IPS DF 6.9 (cell line): ENCODE results near the gene MACC1.

ENCODE experiments used
- DNase-seq: peaks from one replicate; pipeline ENCODE4 v3.0.0-alpha.2; 2013; ENCODE audit warnings: low read depth, low spot score
- H3K27ac ChIP-seq: one replicate; pipeline ENCODE4 v1.5.1; 2013; ENCODE audit warnings: low read length, control low read depth
- H3K27me3 ChIP-seq: 2 replicates; pipeline ENCODE4 v1.6.1; 2013; ENCODE audit warnings: mild to moderate bottlenecking, low read length; ENCODE audit not compliant: control insufficient read depth, insufficient read depth
- H3K36me3 ChIP-seq: 2 replicates; pipeline ENCODE4 v1.6.1; 2013; ENCODE audit warnings: low read length; ENCODE audit not compliant: control insufficient read depth, insufficient read depth
- H3K4me1 ChIP-seq: 2 replicates; pipeline ENCODE4 v1.6.1; 2013; ENCODE audit warnings: low read length; ENCODE audit not compliant: control insufficient read depth, insufficient read depth
- H3K4me3 ChIP-seq: 2 replicates; pipeline ENCODE4 v1.5.1; 2013; ENCODE audit warnings: mild to moderate bottlenecking, low read length
- H3K9me3 ChIP-seq: 2 replicates; pipeline ENCODE4 v1.6.1; 2013; ENCODE audit warnings: low read length, inconsistent platforms; ENCODE audit not compliant: control insufficient read depth, insufficient read depth
- WGBS: extraction: QIAGEN DNeasy Blood & Tissue Kit; methylation state at CpG from one replicate; pipeline ENCODE4 v1.1.7; 2013; ENCODE audit warnings: mixed read lengths, missing lambda C conversion rate; ENCODE audit not compliant: insufficient read length, insufficient coverage; 5-methylcytosine and 5-hydroxymethylcytosine counted together

MACC1 gene

GRCh38 chr7:20206104-20206896 lies 10.9 kb downstream of the MACC1 start:
- H3K27me3 ChIP-seq, result no peaks in the 10 kb centered on the region; the same call in 1 of the 2 replicates
- H3K9me3 ChIP-seq, result peaks cover 5% of the 10 kb centered on the region
- H3K4me3 ChIP-seq, result no peak overlapping the region
- H3K36me3 ChIP-seq, result peaks cover 5% of the 10 kb centered on the region; the same call in 1 of the 2 replicates
- peaks cover 1% of the 10 kb centered on the region; the same call in 1 of the 2 replicates for H3K4me1 ChIP-seq
- DNase-seq, result no peak
- H3K27ac ChIP-seq, result no peak overlapping the region
- WGBS, result no CpG with 5 or more reads among the region's 2 CpGs

- WGBS, result no CpG with 5 or more reads among the region's 4 CpGs
- no peaks in the 10 kb centered on the region for H3K36me3 ChIP-seq
- no peaks in the 10 kb centered on the region for H3K9me3 ChIP-seq
- peaks cover 2% of the 10 kb centered on the region; the same call in 1 of the 2 replicates for H3K4me1 ChIP-seq
- H3K27ac ChIP-seq, result no peak overlapping the region
- no peaks in the 10 kb centered on the region for H3K27me3 ChIP-seq
- H3K4me3 ChIP-seq, result no peak overlapping the region
- DNase-seq, result no peak
Measured at GRCh38 chr7:20203316-20203715, 13.9 kb downstream of the MACC1 start.

- Histone ChIP-seq H3K4me3 (no peak overlapping the region), H3K4me1 (peaks cover 2% of the 10 kb centered on the region; the same call in 1 of the 2 replicates), H3K27me3 (no peaks in the 10 kb centered on the region), H3K9me3 (no peaks in the 10 kb centered on the region), H3K36me3 (no peaks in the 10 kb centered on the region), H3K27ac (no peak overlapping the region)
- WGBS, result no CpG with 5 or more reads among the region's 3 CpGs
- DNase-seq, result no peak
Measured at GRCh38 chr7:20201380-20201779, 15.8 kb downstream of the MACC1 start.

- Histone ChIP-seq H3K4me3 (no peak overlapping the region), H3K36me3 (no peaks in the 10 kb centered on the region), H3K27me3 (no peaks in the 10 kb centered on the region), H3K27ac (no peak overlapping the region), H3K9me3 (no peaks in the 10 kb centered on the region), H3K4me1 (peaks cover 2% of the 10 kb centered on the region; the same call in 1 of the 2 replicates)
- DNase-seq, result no peak
Measured at GRCh38 chr7:20200971-20201370, 16.2 kb downstream of the MACC1 start.

GRCh38 chr7:20200361-20200760 lies 16.8 kb downstream of the MACC1 start:
- H3K27ac ChIP-seq, result no peak overlapping the region

GRCh38 chr7:20199015-20199737 lies 18.0 kb downstream of the MACC1 start:
- no peaks in the 10 kb centered on the region for H3K27me3 ChIP-seq
- H3K27ac ChIP-seq, result no peak overlapping the region
- peaks cover 2% of the 10 kb centered on the region for H3K4me1 ChIP-seq
- H3K4me3 ChIP-seq, result no peak overlapping the region
- DNase-seq, result no peak
- WGBS, result 100% methylated on average over 1 of the region's 2 CpGs
- no peaks in the 10 kb centered on the region for H3K36me3 ChIP-seq
- H3K9me3 ChIP-seq, result no peaks in the 10 kb centered on the region

More at GRCh38 chr7:20200361-20200760, 16.8 kb downstream of the MACC1 start:
- no CpG with 5 or more reads among the region's 3 CpGs for WGBS
- Histone ChIP-seq H3K9me3 (no peaks in the 10 kb centered on the region), H3K4me1 (peaks cover 2% of the 10 kb centered on the region), H3K4me3 (no peak overlapping the region), H3K36me3 (no peaks in the 10 kb centered on the region), H3K27me3 (no peaks in the 10 kb centered on the region)
- DNase-seq, result no peak

- Histone ChIP-seq H3K4me1 (peaks cover 2% of the 10 kb centered on the region), H3K9me3 (no peaks in the 10 kb centered on the region), H3K27me3 (no peaks in the 10 kb centered on the region), H3K4me3 (no peak overlapping the region), H3K27ac (no peak overlapping the region), H3K36me3 (no peaks in the 10 kb centered on the region)
- WGBS, result no CpG with 5 or more reads among the region's 1 CpG
- no peak for DNase-seq
Measured at GRCh38 chr7:20198260-20198659, 18.9 kb downstream of the MACC1 start.

GRCh38 chr7:20197837-20198236 lies 19.3 kb downstream of the MACC1 start:
- no peak overlapping the region for H3K4me3 ChIP-seq
- H3K27ac ChIP-seq, result no peak overlapping the region
- no peaks in the 10 kb centered on the region for H3K9me3 ChIP-seq
- H3K27me3 ChIP-seq, result no peaks in the 10 kb centered on the region
- peaks cover 2% of the 10 kb centered on the region for H3K4me1 ChIP-seq
- H3K36me3 ChIP-seq, result no peaks in the 10 kb centered on the region
- DNase-seq, result no peak

GRCh38 chr7:20197125-20197748 lies 19.9 kb downstream of the MACC1 start:
- no peaks in the 10 kb centered on the region for H3K9me3 ChIP-seq
- no peaks in the 10 kb centered on the region for H3K27me3 ChIP-seq
- H3K4me1 ChIP-seq, result peaks cover 2% of the 10 kb centered on the region
- no peak for DNase-seq
- no CpG with 5 or more reads among the region's 4 CpGs for WGBS
- H3K36me3 ChIP-seq, result no peaks in the 10 kb centered on the region
- H3K27ac ChIP-seq, result no peak overlapping the region
- H3K4me3 ChIP-seq, result no peak overlapping the region

- H3K4me1 ChIP-seq, result peaks cover 3% of the 10 kb centered on the region
- no peak overlapping the region for H3K27ac ChIP-seq
- no CpG with 5 or more reads among the region's 4 CpGs for WGBS
- H3K36me3 ChIP-seq, result no peaks in the 10 kb centered on the region
- no peaks in the 10 kb centered on the region for H3K27me3 ChIP-seq
- H3K4me3 ChIP-seq, result no peak overlapping the region
- H3K9me3 ChIP-seq, result no peaks in the 10 kb centered on the region
- no peak for DNase-seq
Measured at GRCh38 chr7:20194343-20194995, 22.7 kb downstream of the MACC1 start.
